Tibial nerve (tissue), 4 donors: Measurements from ENCODE around the gene CCDC7.

ENCODE experiments used
- EP300 ChIP-seq, 2 donors: sonication (generic); formaldehyde crosslinking; IDR thresholded peaks; one replicate each; pipeline ENCODE4 v1.6.1; 2017; ENCODE audit warnings: antibody characterized with exemption in 2 of 2, mild to moderate bottlenecking in 1 of 2
- TF ChIP-seq, protein P1 (sequence below), 5 experiments: fragments of 200-600 bp in 3 of 5; fragments of 450-650 bp in 2 of 5; sonication (generic) in 3 of 5; IDR thresholded peaks; one replicate each; pipeline ENCODE4 v1.5.1; 2016 to 2019; ENCODE audit warnings: antibody characterized with exemption in 5 of 5, mild to moderate bottlenecking in 3 of 5, moderate library complexity in 2 of 5

- TF ChIP-seq EP300 (IDR thresholded peaks at IDR 0.05) = no peak
- TF ChIP-seq, protein P1, sequence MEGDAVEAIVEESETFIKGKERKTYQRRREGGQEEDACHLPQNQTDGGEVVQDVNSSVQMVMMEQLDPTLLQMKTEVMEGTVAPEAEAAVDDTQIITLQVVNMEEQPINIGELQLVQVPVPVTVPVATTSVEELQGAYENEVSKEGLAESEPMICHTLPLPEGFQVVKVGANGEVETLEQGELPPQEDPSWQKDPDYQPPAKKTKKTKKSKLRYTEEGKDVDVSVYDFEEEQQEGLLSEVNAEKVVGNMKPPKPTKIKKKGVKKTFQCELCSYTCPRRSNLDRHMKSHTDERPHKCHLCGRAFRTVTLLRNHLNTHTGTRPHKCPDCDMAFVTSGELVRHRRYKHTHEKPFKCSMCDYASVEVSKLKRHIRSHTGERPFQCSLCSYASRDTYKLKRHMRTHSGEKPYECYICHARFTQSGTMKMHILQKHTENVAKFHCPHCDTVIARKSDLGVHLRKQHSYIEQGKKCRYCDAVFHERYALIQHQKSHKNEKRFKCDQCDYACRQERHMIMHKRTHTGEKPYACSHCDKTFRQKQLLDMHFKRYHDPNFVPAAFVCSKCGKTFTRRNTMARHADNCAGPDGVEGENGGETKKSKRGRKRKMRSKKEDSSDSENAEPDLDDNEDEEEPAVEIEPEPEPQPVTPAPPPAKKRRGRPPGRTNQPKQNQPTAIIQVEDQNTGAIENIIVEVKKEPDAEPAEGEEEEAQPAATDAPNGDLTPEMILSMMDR (IDR thresholded peaks at IDR 0.05) = no peak
Observed at GRCh38 chr10:32922170-32922569, 476.2 kb downstream of the CCDC7 start.
